SK-N-SH (cell line): ENCODE measurements around the gene TSFM.

Experiments used
- CTCF ChIP-seq: fragments of 200-600 bp; sonication (generic); IDR thresholded peaks from 2 replicates; pipeline ENCODE4 v1.6.1; 2017; ENCODE audit warnings: antibody characterized with exemption, mild to moderate bottlenecking, moderate library complexity
- MAX ChIP-seq: IDR thresholded peaks from 2 replicates; pipeline ENCODE4 v1.4.0; 2012; ENCODE audit warnings: low read depth
- NFIC ChIP-seq: IDR thresholded peaks from 2 replicates; pipeline ENCODE4 v1.4.0; 2012; ENCODE audit warnings: borderline replicate concordance
- RAD21 ChIP-seq: IDR thresholded peaks from 2 replicates; pipeline ENCODE4 v1.6.1; 2012; ENCODE audit warnings: mild to moderate bottlenecking, low read length

- TF ChIP-seq CTCF, result no peak
- no peak for TF ChIP-seq MAX
- no peak for TF ChIP-seq RAD21
- TF ChIP-seq NFIC, result no peak
These were observed 39.1 kb downstream of the TSFM start for GRCh38 chr12:57821474-57822214.
